GM12878 (cell line): ENCODE measurements around the gene SC5D. TPM values are rescaled to one million over a fixed set of nuclear protein-coding genes. Genes with fewer than 3 reads are reported as not detected.

Source experiments
- EED ChIP-seq: sonication (generic); IDR thresholded peaks from 2 replicates; pipeline ENCODE4 v1.6.1; 2016; ENCODE audit warnings: antibody characterized with exemption, low read depth
- FOXK2 ChIP-seq: fragments of 450-650 bp; IDR thresholded peaks from 2 replicates; pipeline ENCODE4 v1.6.1; 2017; ENCODE audit warnings: mild to moderate bottlenecking, moderate library complexity
- GABPA ChIP-seq: IDR thresholded peaks from 2 replicates; pipeline ENCODE4 v1.6.1; 2014; ENCODE audit warnings: antibody characterized with exemption, low read depth, mild to moderate bottlenecking, inconsistent platforms
- HDAC6 ChIP-seq: fragments of 200-600 bp; sonication (generic); IDR thresholded peaks from one replicate; pipeline ENCODE4 v1.8.0; 2017; ENCODE audit warnings: antibody characterized with exemption; ENCODE audit not compliant: unreplicated experiment
- IKZF1 ChIP-seq: fragments of 450-650 bp; conservative IDR thresholded peaks from 2 replicates; pipeline ENCODE4 v1.6.1; 2017; ENCODE audit warnings: antibody characterized with exemption, mild to moderate bottlenecking
- IRF4 ChIP-seq: IDR thresholded peaks from 2 replicates; pipeline ENCODE4 v1.6.1; 2011; ENCODE audit warnings: low read depth, low read length
- RUNX3 ChIP-seq: IDR thresholded peaks from 2 replicates; pipeline ENCODE4 v1.6.1; 2012; ENCODE audit warnings: low read length, inconsistent platforms
- SP1 ChIP-seq: IDR thresholded peaks from one replicate; pipeline ENCODE4 v1.6.1; 2011; ENCODE audit warnings: low read depth, low read length
- SUZ12 ChIP-seq: fragments of 200-600 bp; sonication (generic); IDR thresholded peaks from one replicate; pipeline ENCODE4 v1.6.1; 2018; ENCODE audit warnings: antibody characterized with exemption, mild to moderate bottlenecking; ENCODE audit not compliant: unreplicated experiment
- TAF1 ChIP-seq: IDR thresholded peaks from 2 replicates; pipeline ENCODE4 v1.6.1; 2011; ENCODE audit warnings: mild to moderate bottlenecking, low read depth, low read length, borderline replicate concordance
- TCF12 ChIP-seq: IDR thresholded peaks from 2 replicates; pipeline ENCODE4 v1.6.1; 2011; ENCODE audit warnings: low read depth, mild to moderate bottlenecking, low read length
- TCF7 ChIP-seq: IDR thresholded peaks from 2 replicates; pipeline ENCODE4 v1.6.1; 2014; ENCODE audit warnings: antibody characterized with exemption, borderline replicate concordance
- YY1 ChIP-seq: IDR thresholded peaks from 2 replicates; pipeline ENCODE4 v1.6.1; 2011; ENCODE audit warnings: low read depth, mild to moderate bottlenecking, low read length
- ZBED1 ChIP-seq: IDR thresholded peaks from 2 replicates; pipeline ENCODE4 v1.6.1; 2016; ENCODE audit warnings: borderline replicate concordance
- ZNF207 ChIP-seq: fragments of 450-650 bp; IDR thresholded peaks from 2 replicates; pipeline ENCODE4 v1.6.1; 2014; ENCODE audit warnings: antibody characterized with exemption, mild to moderate bottlenecking, borderline replicate concordance
- polyA plus RNA-seq, 11 experiments: library from polyadenylated mRNA; depleted of rRNA in 4 of 11; unstranded in 6 of 11; stranded (reverse) in 5 of 11; fragments of >200 nt; fragmentation: Nextera tagmentation in 4 of 11; fragmentation: Illumina TruSeq in 1 of 11; extraction: Ambion mirVana in 4 of 11; extraction: Trizol in 1 of 11; gene quantifications; 1 replicate in 1 of 11; 2 replicates in 10 of 11; pipeline versions ENCODE4 v1.2.1 to v1.2.3, GENCODE V29; 2011 to 2016; ENCODE audit warnings: inconsistent platforms in 2 of 11, missing spikeins in 2 of 11, low read depth in 1 of 11
- total RNA-seq, 4 experiments: library from RNA; depleted of rRNA in 3 of 4; stranded (reverse); fragments of >200 nt in 3 of 4; fragmentation: Illumina TruSeq in 1 of 4; extraction: Trizol in 1 of 4; gene quantifications; 2 replicates each; pipeline versions ENCODE4 v1.2.1 to v1.2.3, GENCODE V29; 2013 to 2021
- TF ChIP-seq, protein P1 (sequence below): fragments of 450-650 bp; formaldehyde crosslinking; IDR thresholded peaks from 2 replicates; pipeline ENCODE4 v1.5.0; 2022; ENCODE audit warnings: mild to moderate bottlenecking, missing genetic modification characterization
- TF ChIP-seq, protein P2 (sequence below): IDR thresholded peaks from 2 replicates; pipeline ENCODE4 v1.6.1; 2011; ENCODE audit warnings: low read depth, low read length, improper control_type of control experiment, borderline replicate concordance
- TF ChIP-seq, protein P3 (sequence below): fragments of 450-650 bp; IDR thresholded peaks from 2 replicates; pipeline ENCODE4 v1.6.1; 2016; ENCODE audit warnings: mild to moderate bottlenecking, moderate library complexity, borderline replicate concordance
- TF ChIP-seq, protein P4 (sequence below): IDR thresholded peaks from 2 replicates; pipeline ENCODE4 v1.6.1; 2011; ENCODE audit warnings: low read depth, mild to moderate bottlenecking, low read length, moderate library complexity, borderline replicate concordance; ENCODE audit errors: extremely low read depth
- TF ChIP-seq, protein P5 (sequence below): fragments of 450-650 bp; IDR thresholded peaks from 2 replicates; pipeline ENCODE4 v1.6.1; 2017; ENCODE audit warnings: low read depth, mild to moderate bottlenecking, moderate library complexity

Gene SC5D
- total and polyA plus RNA-seq, 10 of the 15 experiments (the other 5 are each of a cell fraction or from before 2014, with no cell fraction given), result 23.7 to 134 (median 30.8) TPM

DNA sequence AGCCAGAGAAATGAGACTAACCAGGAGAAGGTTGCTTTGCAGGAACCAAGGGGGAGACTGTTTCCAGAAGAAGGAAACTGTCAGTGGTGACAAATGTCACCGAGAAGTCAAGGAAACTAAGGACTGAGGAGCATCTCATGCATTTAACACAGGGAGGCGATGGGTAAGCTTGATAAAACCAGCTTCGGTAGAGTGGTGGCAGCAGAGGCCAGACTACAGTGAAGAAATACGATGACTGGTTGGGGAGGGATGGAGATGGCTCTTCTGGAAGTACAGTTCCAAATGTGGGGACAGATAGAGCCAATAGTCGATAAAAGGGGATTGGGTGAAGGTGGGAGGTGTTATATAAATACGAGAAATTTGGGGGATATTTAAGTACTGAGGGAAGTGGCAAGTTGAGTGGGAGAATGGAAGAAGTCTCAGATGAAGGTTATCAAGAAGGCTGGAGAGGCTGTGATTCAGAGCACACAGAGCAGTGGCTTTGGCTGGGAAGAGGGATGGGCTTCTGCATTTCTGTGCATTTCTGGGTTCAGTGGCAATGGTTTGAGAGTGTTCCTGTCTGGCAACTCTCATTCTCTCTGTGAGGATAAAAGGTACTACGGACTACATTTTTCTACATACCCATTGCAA is 29.2 kb downstream of the SC5D start (continued):
- TF ChIP-seq, protein P1, sequence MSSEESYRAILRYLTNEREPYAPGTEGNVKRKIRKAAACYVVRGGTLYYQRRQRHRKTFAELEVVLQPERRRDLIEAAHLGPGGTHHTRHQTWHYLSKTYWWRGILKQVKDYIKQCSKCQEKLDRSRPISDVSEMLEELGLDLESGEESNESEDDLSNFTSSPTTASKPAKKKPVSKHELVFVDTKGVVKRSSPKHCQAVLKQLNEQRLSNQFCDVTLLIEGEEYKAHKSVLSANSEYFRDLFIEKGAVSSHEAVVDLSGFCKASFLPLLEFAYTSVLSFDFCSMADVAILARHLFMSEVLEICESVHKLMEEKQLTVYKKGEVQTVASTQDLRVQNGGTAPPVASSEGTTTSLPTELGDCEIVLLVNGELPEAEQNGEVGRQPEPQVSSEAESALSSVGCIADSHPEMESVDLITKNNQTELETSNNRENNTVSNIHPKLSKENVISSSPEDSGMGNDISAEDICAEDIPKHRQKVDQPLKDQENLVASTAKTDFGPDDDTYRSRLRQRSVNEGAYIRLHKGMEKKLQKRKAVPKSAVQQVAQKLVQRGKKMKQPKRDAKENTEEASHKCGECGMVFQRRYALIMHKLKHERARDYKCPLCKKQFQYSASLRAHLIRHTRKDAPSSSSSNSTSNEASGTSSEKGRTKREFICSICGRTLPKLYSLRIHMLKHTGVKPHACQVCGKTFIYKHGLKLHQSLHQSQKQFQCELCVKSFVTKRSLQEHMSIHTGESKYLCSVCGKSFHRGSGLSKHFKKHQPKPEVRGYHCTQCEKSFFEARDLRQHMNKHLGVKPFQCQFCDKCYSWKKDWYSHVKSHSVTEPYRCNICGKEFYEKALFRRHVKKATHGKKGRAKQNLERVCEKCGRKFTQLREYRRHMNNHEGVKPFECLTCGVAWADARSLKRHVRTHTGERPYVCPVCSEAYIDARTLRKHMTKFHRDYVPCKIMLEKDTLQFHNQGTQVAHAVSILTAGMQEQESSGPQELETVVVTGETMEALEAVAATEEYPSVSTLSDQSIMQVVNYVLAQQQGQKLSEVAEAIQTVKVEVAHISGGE (CRISPR knock-in tag), result no peak
- TF ChIP-seq TAF1, result no peak
- TF ChIP-seq, protein P2, sequence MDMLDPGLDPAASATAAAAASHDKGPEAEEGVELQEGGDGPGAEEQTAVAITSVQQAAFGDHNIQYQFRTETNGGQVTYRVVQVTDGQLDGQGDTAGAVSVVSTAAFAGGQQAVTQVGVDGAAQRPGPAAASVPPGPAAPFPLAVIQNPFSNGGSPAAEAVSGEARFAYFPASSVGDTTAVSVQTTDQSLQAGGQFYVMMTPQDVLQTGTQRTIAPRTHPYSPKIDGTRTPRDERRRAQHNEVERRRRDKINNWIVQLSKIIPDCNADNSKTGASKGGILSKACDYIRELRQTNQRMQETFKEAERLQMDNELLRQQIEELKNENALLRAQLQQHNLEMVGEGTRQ, result no peak
- peak; percentile 46; the same call in 1 of the 2 replicates for TF ChIP-seq RUNX3
- TF ChIP-seq, protein P3, sequence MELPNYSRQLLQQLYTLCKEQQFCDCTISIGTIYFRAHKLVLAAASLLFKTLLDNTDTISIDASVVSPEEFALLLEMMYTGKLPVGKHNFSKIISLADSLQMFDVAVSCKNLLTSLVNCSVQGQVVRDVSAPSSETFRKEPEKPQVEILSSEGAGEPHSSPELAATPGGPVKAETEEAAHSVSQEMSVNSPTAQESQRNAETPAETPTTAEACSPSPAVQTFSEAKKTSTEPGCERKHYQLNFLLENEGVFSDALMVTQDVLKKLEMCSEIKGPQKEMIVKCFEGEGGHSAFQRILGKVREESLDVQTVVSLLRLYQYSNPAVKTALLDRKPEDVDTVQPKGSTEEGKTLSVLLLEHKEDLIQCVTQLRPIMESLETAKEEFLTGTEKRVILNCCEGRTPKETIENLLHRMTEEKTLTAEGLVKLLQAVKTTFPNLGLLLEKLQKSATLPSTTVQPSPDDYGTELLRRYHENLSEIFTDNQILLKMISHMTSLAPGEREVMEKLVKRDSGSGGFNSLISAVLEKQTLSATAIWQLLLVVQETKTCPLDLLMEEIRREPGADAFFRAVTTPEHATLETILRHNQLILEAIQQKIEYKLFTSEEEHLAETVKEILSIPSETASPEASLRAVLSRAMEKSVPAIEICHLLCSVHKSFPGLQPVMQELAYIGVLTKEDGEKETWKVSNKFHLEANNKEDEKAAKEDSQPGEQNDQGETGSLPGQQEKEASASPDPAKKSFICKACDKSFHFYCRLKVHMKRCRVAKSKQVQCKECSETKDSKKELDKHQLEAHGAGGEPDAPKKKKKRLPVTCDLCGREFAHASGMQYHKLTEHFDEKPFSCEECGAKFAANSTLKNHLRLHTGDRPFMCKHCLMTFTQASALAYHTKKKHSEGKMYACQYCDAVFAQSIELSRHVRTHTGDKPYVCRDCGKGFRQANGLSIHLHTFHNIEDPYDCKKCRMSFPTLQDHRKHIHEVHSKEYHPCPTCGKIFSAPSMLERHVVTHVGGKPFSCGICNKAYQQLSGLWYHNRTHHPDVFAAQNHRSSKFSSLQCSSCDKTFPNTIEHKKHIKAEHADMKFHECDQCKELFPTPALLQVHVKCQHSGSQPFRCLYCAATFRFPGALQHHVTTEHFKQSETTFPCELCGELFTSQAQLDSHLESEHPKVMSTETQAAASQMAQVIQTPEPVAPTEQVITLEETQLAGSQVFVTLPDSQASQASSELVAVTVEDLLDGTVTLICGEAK, result no peak
- TF ChIP-seq HDAC6, result no peak
- TF ChIP-seq ZNF207, result no peak
- TF ChIP-seq TCF7, result no peak
- no peak for TF ChIP-seq TCF12
- TF ChIP-seq GABPA, result no peak
- TF ChIP-seq IKZF1, result 0 out of 2 replicates have a peak, but pooled peaks have one; percentile 26
- no peak for TF ChIP-seq IRF4
- TF ChIP-seq SUZ12, result no peak
- no peak for TF ChIP-seq SP1
- TF ChIP-seq EED, result no peak
- TF ChIP-seq, protein P4, sequence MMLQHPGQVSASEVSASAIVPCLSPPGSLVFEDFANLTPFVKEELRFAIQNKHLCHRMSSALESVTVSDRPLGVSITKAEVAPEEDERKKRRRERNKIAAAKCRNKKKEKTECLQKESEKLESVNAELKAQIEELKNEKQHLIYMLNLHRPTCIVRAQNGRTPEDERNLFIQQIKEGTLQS, result no peak
- no peak for TF ChIP-seq FOXK2
- TF ChIP-seq, protein P5, sequence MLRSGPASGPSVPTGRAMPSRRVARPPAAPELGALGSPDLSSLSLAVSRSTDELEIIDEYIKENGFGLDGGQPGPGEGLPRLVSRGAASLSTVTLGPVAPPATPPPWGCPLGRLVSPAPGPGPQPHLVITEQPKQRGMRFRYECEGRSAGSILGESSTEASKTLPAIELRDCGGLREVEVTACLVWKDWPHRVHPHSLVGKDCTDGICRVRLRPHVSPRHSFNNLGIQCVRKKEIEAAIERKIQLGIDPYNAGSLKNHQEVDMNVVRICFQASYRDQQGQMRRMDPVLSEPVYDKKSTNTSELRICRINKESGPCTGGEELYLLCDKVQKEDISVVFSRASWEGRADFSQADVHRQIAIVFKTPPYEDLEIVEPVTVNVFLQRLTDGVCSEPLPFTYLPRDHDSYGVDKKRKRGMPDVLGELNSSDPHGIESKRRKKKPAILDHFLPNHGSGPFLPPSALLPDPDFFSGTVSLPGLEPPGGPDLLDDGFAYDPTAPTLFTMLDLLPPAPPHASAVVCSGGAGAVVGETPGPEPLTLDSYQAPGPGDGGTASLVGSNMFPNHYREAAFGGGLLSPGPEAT, result 0 out of 2 replicates have a peak, but pooled peaks have one; percentile 48
- TF ChIP-seq YY1, result peak; percentile 61; the same call in 1 of the 2 replicates
- TF ChIP-seq ZBED1, result no peak
